ENCODE measurements around the gene GPATCH4.
"Not testable (repeated sequence)": the region's sequence is repeated elsewhere in the genome, so short reads cannot be mapped to it uniquely, and the experiment has no call there.

Gene GPATCH4

DNA sequence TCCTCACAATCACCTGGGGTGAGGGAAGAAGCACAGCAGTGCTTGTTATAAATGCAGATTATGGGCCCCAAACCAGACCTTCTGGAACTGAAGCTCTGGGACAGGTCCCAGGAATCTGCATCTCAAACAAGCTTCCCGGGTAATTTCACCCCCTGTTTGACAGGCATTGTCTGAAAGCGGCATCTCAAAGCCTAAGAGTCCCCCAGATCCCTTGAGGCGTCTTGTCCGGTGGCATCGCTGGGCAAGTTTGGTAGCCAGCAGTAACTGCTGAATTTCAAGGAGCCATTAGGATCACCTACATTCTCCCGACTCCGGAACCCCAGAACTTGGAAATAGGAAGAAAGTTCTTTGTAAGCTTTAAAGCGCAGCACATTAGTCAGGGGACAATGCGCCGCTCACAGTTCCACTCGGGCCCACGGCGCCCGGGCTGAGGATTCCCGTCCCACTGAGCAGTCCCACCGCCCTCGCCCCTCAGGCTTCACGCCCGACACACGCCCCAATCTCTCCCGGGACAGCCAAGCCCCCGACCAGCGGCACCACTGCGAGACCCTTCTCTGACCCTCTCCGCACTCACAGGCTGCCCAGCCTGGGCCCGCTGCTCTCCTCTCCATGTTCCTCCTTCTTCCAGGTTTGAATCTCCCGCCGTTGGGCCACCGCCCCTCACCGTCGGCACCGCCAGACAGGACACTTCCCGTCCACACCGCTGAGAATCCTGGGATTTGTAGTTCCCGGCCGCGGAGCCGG is 29.2 kb downstream of the GPATCH4 start, which contains the start of gene IQGAP3:
Gene IQGAP3, minus strand, starts transcription at position 647 of the 744 bp plus-strand sequence. Its CDS starts 36 bp downstream, at position 611.
- DNase-seq, result peak; percentile 90

- DNase-seq, result no peak
These were observed 29.9 kb downstream of the GPATCH4 start for GRCh38 chr1:156571261-156571852.

DNA sequence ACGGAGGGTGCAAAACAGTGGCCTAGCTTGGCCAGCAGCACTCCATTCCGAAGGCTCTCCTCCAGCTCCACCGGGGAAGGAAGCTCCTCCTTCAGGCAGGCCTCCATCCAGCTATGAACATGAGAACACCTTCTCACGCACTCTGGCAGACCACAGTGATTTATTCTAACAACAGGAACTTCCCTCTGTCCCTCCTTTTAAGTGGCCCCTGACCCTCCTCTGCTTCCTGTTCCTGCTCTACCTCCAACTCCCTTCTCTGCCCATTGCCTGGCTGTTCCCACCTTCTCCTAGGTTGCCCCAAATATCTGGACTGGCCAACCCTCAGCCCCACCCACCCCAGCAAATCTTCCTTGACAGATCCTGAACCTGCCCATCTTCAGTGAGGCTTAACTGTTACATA is 34.8 kb downstream of the GPATCH4 start:
- no peak for DNase-seq

GRCh38 chr1:156565519-156565918 is 35.8 kb downstream of the GPATCH4 start:
- DNase-seq, result no peak

DNA sequence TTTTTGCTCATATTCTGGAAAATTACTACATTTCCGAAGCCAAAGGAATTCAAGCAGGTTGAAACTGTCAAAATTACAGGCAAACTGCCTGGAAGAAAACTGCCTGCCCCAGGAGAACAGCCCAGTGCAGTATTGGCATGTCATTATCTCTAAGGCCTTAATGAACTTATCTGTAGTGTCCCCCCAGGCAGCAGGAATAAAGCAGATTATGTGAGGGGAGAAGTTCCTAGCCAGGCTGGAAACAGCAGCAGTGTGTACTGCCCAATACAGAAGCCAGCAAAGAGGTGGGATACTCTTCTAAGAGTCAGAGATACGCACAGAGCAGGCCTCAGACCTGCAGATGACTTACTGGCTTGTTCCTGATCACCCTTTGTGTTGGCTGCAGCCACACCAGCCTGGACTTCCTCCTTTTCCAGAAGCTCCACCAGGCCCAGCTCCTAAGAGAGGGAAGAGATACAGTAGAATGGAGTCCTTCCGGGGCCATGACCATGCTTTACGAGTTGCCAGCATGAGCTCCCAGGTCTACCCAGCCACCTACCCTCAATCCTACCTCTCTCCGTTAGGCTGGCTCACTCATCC is 40.6 kb downstream of the GPATCH4 start:
- no peak for DNase-seq

- no peak for DNase-seq
These were observed 41.4 kb downstream of the GPATCH4 start for GRCh38 chr1:156559797-156560385.

DNA sequence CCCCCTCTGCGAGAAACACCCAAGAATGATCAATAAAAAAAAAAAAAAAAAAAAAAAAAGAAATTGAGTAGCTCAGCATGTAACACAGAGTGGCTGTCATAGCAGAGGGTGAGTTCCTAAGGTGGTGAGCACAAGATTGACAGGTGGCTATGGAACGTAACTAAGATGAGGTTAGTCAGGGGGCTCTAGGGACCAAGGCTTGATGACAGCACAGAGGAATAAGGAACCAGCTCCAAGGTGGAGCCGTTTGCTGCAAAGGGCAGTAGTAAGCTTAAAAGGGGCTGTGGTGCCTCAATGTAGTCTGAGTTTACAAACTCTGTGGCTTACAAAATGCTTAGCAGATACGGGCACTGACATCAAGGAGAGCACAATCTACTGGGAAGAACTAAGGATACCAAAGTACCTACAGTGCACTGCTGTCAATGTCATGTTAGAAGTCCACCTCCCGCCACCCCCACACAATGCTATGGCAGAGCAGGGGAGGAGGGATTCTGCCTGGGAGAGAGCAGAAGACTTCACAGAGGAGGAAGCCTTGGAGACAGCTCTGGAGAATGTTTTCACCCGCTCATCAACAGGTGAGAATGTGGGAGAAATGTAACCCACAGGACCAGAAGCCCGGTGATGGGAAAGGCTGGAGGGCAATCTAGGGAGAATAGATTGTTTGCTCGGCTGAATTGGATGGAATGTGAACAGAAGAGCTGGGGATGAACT is 42.0 kb downstream of the GPATCH4 start:
- no peak for DNase-seq

GRCh38 chr1:156556354-156556753 is 44.9 kb downstream of the GPATCH4 start:
- DNase-seq, result no peak

GRCh38 chr1:156555715-156556114 is 45.6 kb downstream of the GPATCH4 start:
- no peak for DNase-seq

- no peak for DNase-seq
These were observed 46.3 kb downstream of the GPATCH4 start for GRCh38 chr1:156554971-156555370.

- DNase-seq, result no peak
These were observed 47.3 kb downstream of the GPATCH4 start for GRCh38 chr1:156553860-156554485.

DNA sequence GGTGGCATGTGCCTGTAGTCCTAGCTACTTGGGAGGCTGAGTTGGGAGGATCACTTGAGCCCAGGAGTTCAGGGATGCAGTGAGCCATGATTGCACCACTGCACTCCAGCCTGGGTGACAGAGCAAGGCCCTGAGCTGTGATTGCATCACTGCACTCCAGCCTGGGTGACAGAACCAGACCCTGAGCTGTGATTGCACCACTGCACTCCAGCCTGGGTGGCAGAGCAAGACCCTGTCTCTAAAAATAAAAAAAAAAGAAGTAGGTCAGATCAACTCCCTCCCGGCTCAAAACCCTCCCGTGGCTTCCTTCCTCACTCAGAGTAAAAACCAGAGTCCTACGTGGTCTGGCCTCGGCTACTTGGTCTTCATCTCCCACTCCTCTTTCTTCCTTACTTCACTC is 48.3 kb downstream of the GPATCH4 start:
- DNase-seq, result not testable (repeated sequence)

- no peak for DNase-seq
These were observed 48.8 kb downstream of the GPATCH4 start for GRCh38 chr1:156552518-156552917.

DNA sequence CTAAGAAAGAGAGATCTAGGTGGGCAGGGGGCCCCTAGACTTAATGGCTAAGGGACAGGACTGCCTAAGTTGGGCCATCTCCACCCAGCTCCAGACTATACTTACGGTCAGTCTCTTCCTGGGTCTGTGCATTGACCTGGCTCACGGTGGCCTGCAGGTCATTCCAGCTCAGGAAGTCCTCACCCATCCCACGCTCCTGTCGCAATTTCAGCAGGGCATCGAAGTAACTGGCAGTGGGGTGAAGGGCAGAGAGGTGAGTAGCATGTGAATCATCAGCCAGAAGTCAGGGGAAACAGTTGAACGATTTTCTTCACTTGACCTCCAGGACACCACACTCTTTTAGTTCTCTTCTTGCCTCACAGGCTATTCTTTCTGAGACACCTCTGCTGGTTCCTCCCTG is 49.4 kb downstream of the GPATCH4 start:
- DNase-seq, result no peak

GRCh38 chr1:156551066-156551643 is 50.1 kb downstream of the GPATCH4 start:
- DNase-seq, result no peak

GRCh38 chr1:156550346-156550745 is 50.9 kb downstream of the GPATCH4 start:
- DNase-seq, result no peak

GRCh38 chr1:156549831-156550230 is 51.4 kb downstream of the GPATCH4 start:
- DNase-seq, result no peak

DNA sequence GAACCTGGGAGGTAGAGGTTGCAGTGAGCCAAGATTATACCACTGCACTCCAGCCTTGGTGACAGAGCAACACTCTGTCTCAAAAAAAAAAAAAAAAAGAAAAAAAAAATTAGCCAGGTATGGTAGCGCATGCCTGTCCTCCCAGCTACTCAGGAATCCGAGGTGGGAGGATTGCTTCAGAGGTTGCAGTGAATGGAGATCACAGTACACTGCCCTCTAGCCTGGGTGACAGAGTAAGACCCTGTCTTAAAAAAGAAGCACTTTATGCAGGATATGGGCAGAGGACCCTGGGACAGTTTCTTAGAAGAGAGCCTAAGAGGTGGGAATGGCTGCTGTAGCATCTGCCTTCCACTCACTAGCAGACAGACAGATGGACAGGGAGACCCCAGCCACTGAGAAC is 51.9 kb downstream of the GPATCH4 start:
- no peak for DNase-seq

DNA sequence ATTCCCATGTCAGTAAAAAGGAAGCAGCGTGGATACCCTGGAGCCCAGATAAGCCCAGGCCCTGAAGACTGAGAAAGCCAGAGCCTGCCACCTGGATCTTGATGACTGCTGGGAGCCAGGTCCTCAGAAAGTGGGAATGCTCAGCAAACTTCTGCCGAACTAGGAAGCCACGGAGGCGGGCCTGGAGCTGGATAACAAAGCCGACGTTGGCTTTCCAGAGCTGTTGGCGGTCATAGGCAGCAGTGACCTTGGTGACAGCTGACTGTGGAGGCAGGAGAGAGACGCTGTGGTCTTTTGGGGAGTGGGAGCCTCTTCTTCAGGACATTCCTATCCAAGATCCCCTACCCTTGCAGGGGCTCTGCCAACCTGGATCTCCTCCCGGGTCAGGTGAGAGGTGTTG is 53.3 kb downstream of the GPATCH4 start:
- DNase-seq, result no peak

DNA sequence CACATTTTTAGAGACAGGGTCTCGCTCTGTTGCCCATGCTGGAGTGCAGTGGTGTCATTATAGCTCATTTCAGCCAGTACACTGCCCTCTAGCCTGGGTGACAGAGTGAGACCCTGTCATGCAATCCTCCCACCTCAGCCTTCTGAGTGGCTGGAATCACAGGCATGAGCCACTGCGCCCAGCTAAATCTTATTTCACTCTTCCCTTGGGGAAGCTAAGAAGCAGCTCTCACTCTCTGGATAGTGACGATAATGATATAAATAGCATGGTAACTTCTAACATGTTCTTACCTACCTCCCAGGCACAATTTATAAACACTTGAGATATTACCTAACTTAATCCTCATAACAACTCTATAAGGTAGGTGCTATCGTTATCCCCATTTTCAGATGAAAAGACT is 53.8 kb downstream of the GPATCH4 start:
- no peak for DNase-seq

- DNase-seq, result no peak
These were observed 55.0 kb downstream of the GPATCH4 start for GRCh38 chr1:156546267-156546666.

GRCh38 chr1:156544592-156545102 is 56.6 kb downstream of the GPATCH4 start:
- DNase-seq, result no peak

Measured in retina (tissue), 1 donor.